Ectodermal cell (in vitro differentiated cells): ENCODE results near the gene ADAMTS17.

ENCODE experiments used
- H3K27ac ChIP-seq: 2 replicates; pipeline ENCODE4 v1.7.0; 2013; ENCODE audit warnings: mild to moderate bottlenecking, low read depth, low read length; ENCODE audit not compliant: insufficient read depth, poor library complexity, severe bottlenecking
- H3K27me3 ChIP-seq: 2 replicates; pipeline ENCODE4 v1.7.0; 2013; ENCODE audit warnings: mild to moderate bottlenecking, low read length; ENCODE audit not compliant: insufficient read depth, control insufficient read depth, poor library complexity, severe bottlenecking
- H3K36me3 ChIP-seq: one replicate; pipeline ENCODE4 v1.7.0; 2013; ENCODE audit warnings: low read length; ENCODE audit not compliant: control insufficient read depth, insufficient read depth
- H3K4me1 ChIP-seq: one replicate; pipeline ENCODE4 v1.7.0; 2013; ENCODE audit warnings: low read length; ENCODE audit not compliant: control insufficient read depth, insufficient read depth
- H3K4me3 ChIP-seq: 2 replicates; pipeline ENCODE4 v1.7.0; 2013; ENCODE audit warnings: low read depth, low read length, control low read depth; ENCODE audit not compliant: insufficient read depth
- H3K9me3 ChIP-seq: 2 replicates; pipeline ENCODE4 v1.7.0; 2013; ENCODE audit warnings: mild to moderate bottlenecking, low read length, moderate library complexity; ENCODE audit not compliant: control insufficient read depth
- WGBS, 2 experiments: methylation state at CpG; one replicate each; pipeline ENCODE4 v1.1.7; 2013; ENCODE audit warnings: missing lambda C conversion rate in 2 of 2; 5-methylcytosine and 5-hydroxymethylcytosine counted together

The ADAMTS17 gene

GRCh38 chr15:100002787-100003536 lies 338.8 kb downstream of the ADAMTS17 start:
- H3K4me3 ChIP-seq: no peak overlapping the region
- H3K27me3 ChIP-seq: no peaks in the 10 kb centered on the region
- no peaks in the 10 kb centered on the region for H3K9me3 ChIP-seq
- H3K27ac ChIP-seq: no peak overlapping the region
- 88% methylated on average over 17 of the region's 17 CpGs for WGBS, 2 experiments
- peaks cover 3% of the 10 kb centered on the region for H3K4me1 ChIP-seq
- H3K36me3 ChIP-seq: no peaks in the 10 kb centered on the region

DNA sequence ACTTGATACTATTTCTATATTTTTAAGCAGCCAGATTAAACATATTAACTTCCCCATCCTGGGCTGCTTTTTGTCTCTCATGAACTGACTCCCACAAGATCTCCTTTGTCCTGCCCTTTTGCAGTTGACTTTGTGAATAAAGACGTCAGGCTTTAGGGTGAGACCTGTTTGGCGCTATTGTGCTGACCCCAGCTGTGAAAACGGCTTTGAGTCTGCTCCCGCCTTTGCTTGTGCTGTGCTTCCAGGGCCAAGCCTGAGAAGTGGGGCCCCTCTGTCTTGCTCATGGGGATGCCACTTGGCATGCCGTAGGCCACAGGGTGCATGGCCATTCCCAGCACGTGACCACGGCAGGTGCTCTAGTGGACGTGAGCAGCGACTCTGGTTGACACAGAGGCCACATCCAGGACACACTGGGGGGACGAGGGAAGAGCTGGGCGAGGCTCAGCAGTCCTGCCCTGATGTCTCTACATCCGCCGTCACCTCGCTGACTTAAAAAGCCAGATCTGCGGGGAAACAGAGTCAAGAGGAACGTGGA lies 339.6 kb downstream of the ADAMTS17 start:
- H3K27me3 ChIP-seq: no peaks in the 10 kb centered on the region
- 58 to 59% methylated on average over 16 of the region's 16 CpGs for WGBS, 2 experiments
- H3K4me1 ChIP-seq: peaks cover 3% of the 10 kb centered on the region
- no peaks in the 10 kb centered on the region for H3K36me3 ChIP-seq
- no peak overlapping the region for H3K4me3 ChIP-seq
- H3K9me3 ChIP-seq: no peaks in the 10 kb centered on the region
- no peak overlapping the region for H3K27ac ChIP-seq

DNA sequence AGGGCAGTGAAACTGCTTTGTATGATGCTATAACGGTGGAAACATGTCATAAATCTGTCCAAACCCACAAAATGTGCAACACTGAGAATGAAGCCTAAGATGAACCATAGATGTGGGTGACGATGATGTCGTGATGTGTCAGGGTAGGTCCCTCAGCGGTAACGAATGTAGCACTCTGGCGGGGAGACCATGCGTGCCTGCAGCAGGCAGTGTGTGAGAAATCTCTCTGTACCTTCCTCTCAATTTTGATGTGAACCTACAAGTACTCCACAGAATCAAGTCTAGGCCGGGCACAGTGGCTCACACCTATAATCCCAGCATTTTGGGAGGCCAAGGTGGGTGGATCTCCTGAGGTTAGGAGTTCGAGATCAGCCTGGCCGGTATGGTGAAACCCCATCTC lies 340.4 kb downstream of the ADAMTS17 start:
- no peak overlapping the region for H3K4me3 ChIP-seq
- peaks cover 3% of the 10 kb centered on the region for H3K4me1 ChIP-seq
- no peaks in the 10 kb centered on the region for H3K9me3 ChIP-seq
- no peak overlapping the region for H3K27ac ChIP-seq
- no peaks in the 10 kb centered on the region for H3K27me3 ChIP-seq
- no peaks in the 10 kb centered on the region for H3K36me3 ChIP-seq
- WGBS, 2 experiments: 93 to 96% methylated on average over 10 of the region's 10 CpGs

- H3K36me3 ChIP-seq: no peaks in the 10 kb centered on the region
- H3K27ac ChIP-seq: no peak overlapping the region
- H3K4me1 ChIP-seq: peaks cover 14% of the 10 kb centered on the region
- H3K27me3 ChIP-seq: no peaks in the 10 kb centered on the region
- no peak overlapping the region for H3K4me3 ChIP-seq
- no peaks in the 10 kb centered on the region for H3K9me3 ChIP-seq
- WGBS, 2 experiments: 94% methylated on average over 19 of the region's 19 CpGs
These were observed 342.3 kb downstream of the ADAMTS17 start for GRCh38 chr15:99999282-100000070.

GRCh38 chr15:99998661-99999101 lies 343.1 kb downstream of the ADAMTS17 start:
- H3K4me3 ChIP-seq: no peak overlapping the region
- H3K4me1 ChIP-seq: peaks cover 17% of the 10 kb centered on the region
- WGBS, 2 experiments: 94 to 95% methylated on average over 12 of the region's 12 CpGs
- H3K27ac ChIP-seq: no peak overlapping the region
- no peaks in the 10 kb centered on the region for H3K36me3 ChIP-seq
- H3K9me3 ChIP-seq: no peaks in the 10 kb centered on the region
- H3K27me3 ChIP-seq: no peaks in the 10 kb centered on the region

- Histone ChIP-seq H3K9me3 (no peaks in the 10 kb centered on the region), H3K36me3 (no peaks in the 10 kb centered on the region), H3K27ac (no peak overlapping the region), H3K27me3 (no peaks in the 10 kb centered on the region), H3K4me3 (no peak overlapping the region), H3K4me1 (peaks cover 17% of the 10 kb centered on the region)
- 91 to 93% methylated on average over 22 of the region's 22 CpGs for WGBS, 2 experiments
These were observed 344.6 kb downstream of the ADAMTS17 start for GRCh38 chr15:99997112-99997651.

GRCh38 chr15:99996660-99997059 lies 345.1 kb downstream of the ADAMTS17 start:
- Histone ChIP-seq H3K27me3 (no peaks in the 10 kb centered on the region), H3K4me3 (no peak overlapping the region), H3K36me3 (no peaks in the 10 kb centered on the region), H3K9me3 (no peaks in the 10 kb centered on the region), H3K27ac (no peak overlapping the region), H3K4me1 (peaks cover 15% of the 10 kb centered on the region)
- WGBS, 2 experiments: 86 to 93% methylated on average over 3 of the region's 3 CpGs

GRCh38 chr15:99995543-99995942 lies 346.2 kb downstream of the ADAMTS17 start:
- H3K27ac ChIP-seq: no peak overlapping the region
- WGBS, 2 experiments: 78 to 80% methylated on average over 11 of the region's 11 CpGs
- no peak overlapping the region for H3K4me3 ChIP-seq
- peaks cover 15% of the 10 kb centered on the region for H3K4me1 ChIP-seq
- H3K9me3 ChIP-seq: no peaks in the 10 kb centered on the region
- no peaks in the 10 kb centered on the region for H3K27me3 ChIP-seq
- H3K36me3 ChIP-seq: no peaks in the 10 kb centered on the region

GRCh38 chr15:99994849-99995248 lies 346.9 kb downstream of the ADAMTS17 start:
- Histone ChIP-seq H3K4me3 (no peak overlapping the region), H3K27ac (no peak overlapping the region), H3K4me1 (peaks cover 15% of the 10 kb centered on the region), H3K36me3 (no peaks in the 10 kb centered on the region), H3K9me3 (no peaks in the 10 kb centered on the region), H3K27me3 (no peaks in the 10 kb centered on the region)
- 11 to 17% methylated on average over 6 of the region's 6 CpGs for WGBS, 2 experiments

GRCh38 chr15:99993681-99994131 lies 348.1 kb downstream of the ADAMTS17 start:
- WGBS, 2 experiments: 81 to 83% methylated on average over 10 of the region's 10 CpGs
- Histone ChIP-seq H3K27ac (no peak overlapping the region), H3K9me3 (no peaks in the 10 kb centered on the region), H3K4me3 (no peak overlapping the region), H3K36me3 (no peaks in the 10 kb centered on the region), H3K27me3 (no peaks in the 10 kb centered on the region), H3K4me1 (peaks cover 15% of the 10 kb centered on the region)
